ENCODE data around the gene CCDC85B. TPM values are rescaled to one million over a fixed set of nuclear protein-coding genes. Genes with fewer than 3 reads are reported as not detected.
A peak's percentile ranks its signal among the peaks of the same experiment; 100 is the strongest.

The CCDC85B gene
- total and polyA plus RNA-seq, 2 of the 13 experiments (the other 11 are each of a cell fraction or from before 2014, with no cell fraction given): 8.2 to 19.5 TPM

DNA sequence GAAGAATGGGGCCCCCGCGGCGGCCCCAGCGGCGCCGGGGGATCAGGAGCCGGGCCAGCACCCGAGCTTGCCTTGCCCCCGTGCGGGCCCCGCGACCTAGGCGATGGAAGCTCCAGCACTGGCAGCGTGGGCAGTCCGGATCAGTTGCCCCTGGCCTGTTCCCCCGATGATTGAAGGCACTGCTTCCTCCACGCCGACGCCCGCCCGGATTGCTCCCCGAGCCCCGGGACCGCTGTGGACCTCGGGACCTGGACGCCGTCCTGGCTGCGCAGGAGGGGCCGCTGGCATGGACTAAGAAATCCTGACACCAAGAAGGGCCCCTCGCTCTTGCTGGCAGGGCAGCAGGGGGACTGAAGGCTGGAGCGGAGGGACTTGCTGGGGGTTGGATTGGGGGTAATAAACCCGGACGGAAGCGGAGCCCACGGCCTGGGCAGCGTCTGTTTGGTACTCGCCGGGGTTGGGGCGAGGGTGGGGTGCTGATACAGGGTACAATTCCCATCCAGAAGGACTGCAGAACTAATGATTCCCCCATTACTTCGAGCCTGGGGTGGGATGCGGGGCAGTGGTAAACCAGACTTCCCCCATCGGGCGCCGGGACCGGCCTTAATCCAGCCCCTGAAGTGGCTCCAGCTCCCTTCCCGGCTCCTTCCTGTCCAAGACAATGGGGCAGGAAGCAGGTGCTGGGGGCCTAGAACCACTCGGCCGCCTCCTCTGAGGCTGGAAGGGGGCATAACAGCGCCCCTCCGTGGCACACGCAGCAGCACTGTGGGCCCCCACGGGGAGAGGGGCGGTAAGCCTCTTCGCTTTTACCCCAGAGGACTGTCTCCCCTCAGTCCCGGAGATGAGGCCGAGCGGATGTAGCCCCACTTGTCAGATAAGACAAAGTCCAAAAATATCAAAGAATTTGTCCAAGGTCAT, 1.0 kb downstream of the CCDC85B start (continued):
- TF ChIP-seq SNAPC4 (CRISPR knock-in tag; IDR thresholded peaks at IDR 0.05) (no peak), XRCC5 (optimal IDR thresholded peaks at IDR 0.05; ENCODE audit: low read length) (peak; percentile 13), ZFP36L2 (CRISPR knock-in tag; IDR thresholded peaks at IDR 0.05) (no peak), ZNF782 (CRISPR knock-in tag; IDR thresholded peaks at IDR 0.05; ENCODE audit: borderline replicate concordance) (no peak; the same call in 1 of the 2 replicates), CEBPZ (IDR thresholded peaks at IDR 0.05; ENCODE audit: low read length) (no peak), ZNF335 (CRISPR knock-in tag; IDR thresholded peaks at IDR 0.05) (0 out of 2 replicates have a peak, but pooled peaks have one; percentile 23), ZNF574 (CRISPR knock-in tag; IDR thresholded peaks at IDR 0.05) (peak; percentile 43; the same call in 1 of the 2 replicates), TBP (CRISPR knock-in tag; IDR thresholded peaks at IDR 0.05) (no peak), ERF (CRISPR knock-in tag; IDR thresholded peaks at IDR 0.05) (peak; percentile 54; the same call in 1 of the 2 replicates), ZNF879 (CRISPR knock-in tag; IDR thresholded peaks at IDR 0.05) (no peak; the same call in 1 of the 2 replicates), POGZ (CRISPR knock-in tag; IDR thresholded peaks at IDR 0.05) (peak; percentile 53), ATF3 (CRISPR knock-in tag; IDR thresholded peaks at IDR 0.05) (no peak; the same call in 1 of the 2 replicates), JUNB (CRISPR knock-in tag; IDR thresholded peaks at IDR 0.05; ENCODE audit: borderline replicate concordance) (no peak)
- TF ChIP-seq, protein P1, sequence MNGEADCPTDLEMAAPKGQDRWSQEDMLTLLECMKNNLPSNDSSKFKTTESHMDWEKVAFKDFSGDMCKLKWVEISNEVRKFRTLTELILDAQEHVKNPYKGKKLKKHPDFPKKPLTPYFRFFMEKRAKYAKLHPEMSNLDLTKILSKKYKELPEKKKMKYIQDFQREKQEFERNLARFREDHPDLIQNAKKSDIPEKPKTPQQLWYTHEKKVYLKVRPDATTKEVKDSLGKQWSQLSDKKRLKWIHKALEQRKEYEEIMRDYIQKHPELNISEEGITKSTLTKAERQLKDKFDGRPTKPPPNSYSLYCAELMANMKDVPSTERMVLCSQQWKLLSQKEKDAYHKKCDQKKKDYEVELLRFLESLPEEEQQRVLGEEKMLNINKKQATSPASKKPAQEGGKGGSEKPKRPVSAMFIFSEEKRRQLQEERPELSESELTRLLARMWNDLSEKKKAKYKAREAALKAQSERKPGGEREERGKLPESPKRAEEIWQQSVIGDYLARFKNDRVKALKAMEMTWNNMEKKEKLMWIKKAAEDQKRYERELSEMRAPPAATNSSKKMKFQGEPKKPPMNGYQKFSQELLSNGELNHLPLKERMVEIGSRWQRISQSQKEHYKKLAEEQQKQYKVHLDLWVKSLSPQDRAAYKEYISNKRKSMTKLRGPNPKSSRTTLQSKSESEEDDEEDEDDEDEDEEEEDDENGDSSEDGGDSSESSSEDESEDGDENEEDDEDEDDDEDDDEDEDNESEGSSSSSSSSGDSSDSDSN (CRISPR knock-in tag; IDR thresholded peaks at IDR 0.05): peak; percentile 76

Data from HepG2 (cell line).